GM23248 (cell line): Measurements from ENCODE around the gene KCNMA1. TPM values are rescaled to one million over a fixed set of nuclear protein-coding genes. Genes with fewer than 3 reads are reported as not detected.

ENCODE experiments used
- DNase-seq: peaks from one replicate; pipeline ENCODE4 v3.0.0-alpha.2; 2015
- H2AFZ ChIP-seq: fragments of 200-600 bp; sonication (generic); 2 replicates; pipeline ENCODE4 v1.6.1; 2016; ENCODE audit warnings: antibody characterized with exemption
- H3F3A ChIP-seq: fragments of 200-600 bp; sonication (generic); 2 replicates; pipeline ENCODE4 v1.6.1; 2016; ENCODE audit warnings: mild to moderate bottlenecking, antibody characterized with exemption, mixed run types; ENCODE audit not compliant: insufficient read depth
- H3K27ac ChIP-seq: fragments of 200-600 bp; sonication (generic); 2 replicates; pipeline ENCODE4 v1.5.1; 2016; ENCODE audit warnings: mild to moderate bottlenecking
- H3K27me3 ChIP-seq: fragments of 200-600 bp; sonication (generic); replicated peaks from 2 replicates; pipeline ENCODE4 v1.6.1; 2016; ENCODE audit warnings: mild to moderate bottlenecking; ENCODE audit not compliant: insufficient read depth
- H3K36me3 ChIP-seq: fragments of 200-600 bp; sonication (generic); 2 replicates; pipeline ENCODE4 v1.6.1; 2016; ENCODE audit warnings: low read depth, mild to moderate bottlenecking
- H3K4me1 ChIP-seq: fragments of 200-600 bp; sonication (generic); 2 replicates; pipeline ENCODE4 v1.6.1; 2016; ENCODE audit warnings: mild to moderate bottlenecking; ENCODE audit not compliant: insufficient read depth
- H3K4me2 ChIP-seq: fragments of 200-600 bp; sonication (generic); one replicate; pipeline ENCODE4 v1.6.1; 2016; ENCODE audit warnings: mild to moderate bottlenecking; ENCODE audit not compliant: unreplicated experiment
- H3K4me3 ChIP-seq: fragments of 200-600 bp; sonication (generic); 2 replicates; pipeline ENCODE4 v1.5.1; 2016; ENCODE audit warnings: mild to moderate bottlenecking
- H3K79me2 ChIP-seq: fragments of 200-600 bp; sonication (generic); 2 replicates; pipeline ENCODE4 v1.6.1; 2016; ENCODE audit warnings: mild to moderate bottlenecking; ENCODE audit not compliant: insufficient read depth
- H3K9ac ChIP-seq: fragments of 200-600 bp; sonication (generic); 2 replicates; pipeline ENCODE4 v1.6.1; 2016; ENCODE audit warnings: mild to moderate bottlenecking
- H3K9me2 ChIP-seq: fragments of 200-600 bp; sonication (generic); 2 replicates; pipeline ENCODE4 v1.6.1; 2016; ENCODE audit warnings: mixed run types, mild to moderate bottlenecking, moderate library complexity; ENCODE audit not compliant: insufficient read depth
- H3K9me3 ChIP-seq: fragments of 200-600 bp; sonication (generic); one replicate; pipeline ENCODE4 v1.6.1; 2017; ENCODE audit warnings: low read depth
- H4K20me1 ChIP-seq: fragments of 200-600 bp; sonication (generic); 2 replicates; pipeline ENCODE4 v1.6.0; 2016; ENCODE audit not compliant: insufficient read depth
- EZH2 ChIP-seq: fragments of 200-600 bp; sonication (generic); IDR thresholded peaks from 2 replicates; pipeline ENCODE4 v1.6.1; 2018; ENCODE audit warnings: antibody characterized with exemption, mild to moderate bottlenecking; ENCODE audit not compliant: insufficient read depth, poor library complexity, severe bottlenecking
- EZH2phosphoT487 ChIP-seq: fragments of 200-600 bp; sonication (generic); IDR thresholded peaks from 2 replicates; pipeline ENCODE4 v1.6.1; 2018; ENCODE audit warnings: antibody characterized with exemption, moderate library complexity, mild to moderate bottlenecking, low read depth; ENCODE audit not compliant: insufficient read depth
- WGBS, 2 experiments: methylation state at CpG; one replicate each; pipeline ENCODE4 v1.1.6; 2015 to 2017; ENCODE audit warnings: low lambda C conversion rate in 2 of 2, low coverage in 1 of 2; ENCODE audit errors: missing lambda C conversion rate in 2 of 2; 5-methylcytosine and 5-hydroxymethylcytosine counted together
- in situ Hi-C: fragments of 300-500 bp; cut with MboI; formaldehyde crosslinking; loops from 2 replicates; pipeline ENCODE4 v1.15.0; 2020
- polyA plus RNA-seq: library from polyadenylated mRNA; unstranded; fragments of >200 nt; fragmentation: Nextera tagmentation; extraction: Ambion mirVana; gene quantifications from 2 replicates; pipeline ENCODE4 v1.2.1, GENCODE V29; 2016
- total RNA-seq: library from RNA; depleted of rRNA; stranded (reverse); fragments of >200 nt; shearing (Covaris generic); gene quantifications from 2 replicates; pipeline ENCODE4 v1.2.3, GENCODE V29; 2014

KCNMA1 gene
- total and polyA plus RNA-seq, 2 experiments from 2014 or later, result 14.2 to 25.1 TPM

- Histone ChIP-seq H3K4me2 (no peak overlapping the region), H3K36me3 (no peaks in the 10 kb centered on the region), H3K4me3 (no peak overlapping the region), H3K79me2 (no peaks in the 10 kb centered on the region), H3K9me3 (no peaks in the 10 kb centered on the region), H3K4me1 (0 out of 2 replicates have a peak, but pooled peaks cover 2% of the 10 kb centered on the region), H3F3A (peaks cover 3% of the 10 kb centered on the region), H3K9ac (no peak overlapping the region), H3K9me2 (no peaks in the 10 kb centered on the region), H2AFZ (no peak overlapping the region), H3K27me3 (no peaks in the 10 kb centered on the region), H4K20me1 (no peaks in the 10 kb centered on the region), H3K27ac (no peak overlapping the region)
- TF ChIP-seq EZH2phosphoT487 (no peak), EZH2 (no peak)
- in situ Hi-C loops, result loop anchor here (10.0 kb wide), 1 partner anchor 236 kb away; the partner anchor contains the start of gene KCNMA1
- 61 to 63% methylated on average over 2 of the region's 2 CpGs for WGBS, 2 experiments
- no peak for DNase-seq
These were observed 239.1 kb downstream of the KCNMA1 start for GRCh38 chr10:77398558-77398957.

GRCh38 chr10:77397103-77397502, 240.5 kb downstream of the KCNMA1 start:
- Histone ChIP-seq H3K27me3 (no peaks in the 10 kb centered on the region), H3K9me3 (no peaks in the 10 kb centered on the region), H3K9ac (no peak overlapping the region), H2AFZ (no peak overlapping the region), H3K4me1 (peaks cover 14% of the 10 kb centered on the region), H3K27ac (no peak overlapping the region), H3K36me3 (no peaks in the 10 kb centered on the region), H3K4me2 (no peak overlapping the region), H3K4me3 (no peak overlapping the region), H3K79me2 (no peaks in the 10 kb centered on the region), H4K20me1 (no peaks in the 10 kb centered on the region), H3K9me2 (no peaks in the 10 kb centered on the region), H3F3A (peaks cover 14% of the 10 kb centered on the region)
- in situ Hi-C loops, result loop anchor here (10.0 kb wide), 1 partner anchor 238 kb away; the partner anchor contains the start of gene KCNMA1
- TF ChIP-seq EZH2phosphoT487 (no peak), EZH2 (no peak)
- 83 to 85% methylated on average over 4 of the region's 4 CpGs for WGBS, 2 experiments
- DNase-seq, result no peak

DNA sequence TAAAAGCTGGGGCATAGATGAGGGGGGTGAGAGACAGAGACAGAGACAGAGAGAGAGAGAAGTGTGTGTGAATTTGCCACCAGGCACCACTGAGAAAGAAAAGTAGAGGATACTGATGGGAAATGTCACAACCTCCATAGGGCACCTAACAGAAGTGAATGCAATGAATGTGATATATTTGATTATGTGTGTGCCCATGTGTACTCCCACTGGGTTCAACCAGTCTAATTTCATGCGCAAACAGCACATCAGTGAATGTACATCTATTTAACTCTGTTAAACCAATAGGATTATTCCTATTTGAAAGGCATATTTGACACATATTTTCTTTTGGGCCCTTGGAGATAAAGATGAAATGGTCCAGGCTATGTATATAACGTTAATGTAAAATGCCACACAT, 241.3 kb downstream of the KCNMA1 start:
- Histone ChIP-seq H3K4me1 (peaks cover 20% of the 10 kb centered on the region), H3K27me3 (no peaks in the 10 kb centered on the region), H3K9me2 (no peaks in the 10 kb centered on the region), H3K36me3 (no peaks in the 10 kb centered on the region), H3K4me3 (no peak overlapping the region), H3K9ac (no peak overlapping the region), H4K20me1 (no peaks in the 10 kb centered on the region), H3F3A (peaks cover 19% of the 10 kb centered on the region), H3K4me2 (no peak overlapping the region), H3K27ac (no peak overlapping the region), H3K9me3 (no peaks in the 10 kb centered on the region), H2AFZ (no peak overlapping the region), H3K79me2 (no peaks in the 10 kb centered on the region)
- 96 to 100% methylated on average over 2 of the region's 2 CpGs for WGBS, 2 experiments
- TF ChIP-seq EZH2 (no peak), EZH2phosphoT487 (no peak)
- DNase-seq, result no peak
- in situ Hi-C loops, result loop anchor here (10.0 kb wide), 1 partner anchor 239 kb away; the partner anchor contains the start of gene KCNMA1

DNA sequence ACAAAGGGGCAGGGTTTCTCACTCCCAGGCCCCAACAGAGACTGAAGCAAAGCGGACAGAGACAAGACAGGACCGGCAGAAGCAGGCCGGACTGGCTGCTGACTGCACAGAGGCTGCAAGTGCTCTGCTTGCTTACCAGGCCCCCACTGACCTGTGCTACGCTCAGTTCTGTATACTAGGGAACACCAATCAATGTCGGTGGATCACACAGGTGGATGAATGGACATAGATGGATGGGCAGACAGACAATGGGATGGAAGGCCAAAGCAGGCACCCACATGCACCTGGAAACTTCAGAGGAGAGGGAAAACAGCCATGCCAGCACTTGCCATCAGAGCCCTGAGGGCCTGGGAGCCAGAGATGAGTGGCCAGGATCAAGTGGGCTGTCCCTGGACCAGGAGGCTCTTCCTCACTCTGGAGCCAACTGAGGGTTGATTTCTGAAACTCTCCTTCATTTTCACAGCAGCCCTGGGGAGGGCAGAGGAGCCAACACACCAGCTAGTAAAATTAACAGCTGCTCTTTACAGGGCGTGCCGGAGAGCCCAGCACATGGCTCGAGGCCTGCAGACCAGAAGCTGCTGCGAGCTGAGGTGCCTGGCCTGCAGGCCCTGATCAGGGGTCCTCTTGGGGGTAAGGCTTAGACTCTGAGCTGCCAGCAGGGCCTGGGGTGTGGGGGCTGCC, 243.6 kb downstream of the KCNMA1 start:
- Histone ChIP-seq H3K4me1 (peaks cover 34% of the 10 kb centered on the region), H3K9ac (no peak overlapping the region), H3K9me3 (no peaks in the 10 kb centered on the region), H3K27ac (no peak overlapping the region), H3K4me3 (no peak overlapping the region), H3F3A (peaks cover 32% of the 10 kb centered on the region), H2AFZ (no peak overlapping the region), H3K4me2 (no peak overlapping the region), H3K79me2 (peaks cover 10% of the 10 kb centered on the region; the same call in 1 of the 2 replicates), H4K20me1 (no peaks in the 10 kb centered on the region), H3K36me3 (no peaks in the 10 kb centered on the region), H3K9me2 (no peaks in the 10 kb centered on the region), H3K27me3 (no peaks in the 10 kb centered on the region)
- in situ Hi-C loops, result loop anchor here (10.0 kb wide), 1 partner anchor 241 kb away; the partner anchor contains the start of gene KCNMA1
- no peak for TF ChIP-seq EZH2phosphoT487
- TF ChIP-seq EZH2, result no peak
- DNase-seq, result no peak
- WGBS, 2 experiments, result 95 to 99% methylated on average over 9 of the region's 9 CpGs
